ENCODE data around the gene GPR55. TPM values are rescaled to one million over a fixed set of nuclear protein-coding genes. Genes with fewer than 3 reads are reported as not detected.

The GPR55 gene
- polyA plus RNA-seq, 1 donor from 2014 or later, result not detected

GRCh38 chr2:230921806-230922595 lies 3.0 kb downstream of the GPR55 start:
- TF ChIP-seq EP300 (conservative IDR thresholded peaks at IDR 0.05; ENCODE audit: poor library complexity, severe bottlenecking), result no peak
- no peak for TF ChIP-seq SMC3 (conservative IDR thresholded peaks at IDR 0.05; ENCODE audit: poor library complexity)
- no peak for TF ChIP-seq CTCF (IDR thresholded peaks at IDR 0.05; ENCODE audit: poor library complexity, severe bottlenecking)
- TF ChIP-seq REST (IDR thresholded peaks at IDR 0.05; ENCODE audit: borderline replicate concordance), result no peak
- no peak for TF ChIP-seq RAD21 (conservative IDR thresholded peaks at IDR 0.05)
- no peak for TF ChIP-seq TAF1 (IDR thresholded peaks at IDR 0.05; ENCODE audit: low read depth)
- TF ChIP-seq MXI1 (conservative IDR thresholded peaks at IDR 0.05; ENCODE audit: poor library complexity, severe bottlenecking), result no peak
- TF ChIP-seq EZH2 (IDR thresholded peaks at IDR 0.05; ENCODE audit: borderline replicate concordance, insufficient read depth, low read length, poor library complexity, severe bottlenecking), result no peak
- TF ChIP-seq POLR2AphosphoS5 (IDR thresholded peaks at IDR 0.05), result no peak
- H3K4me3 ChIP-seq (ENCODE audit: low read length), result no peak overlapping the region
- H3K27me3 ChIP-seq (ENCODE audit: insufficient read depth, low read depth, low read length), result no peaks in the 10 kb centered on the region
- H3K4me2 ChIP-seq (ENCODE audit: low read length), result no peak overlapping the region
- no peak overlapping the region for H3K27ac ChIP-seq (ENCODE audit: low read length)
- H3K9ac ChIP-seq (ENCODE audit: low read length), result no peak overlapping the region
- no peaks in the 10 kb centered on the region for H3F3A ChIP-seq (ENCODE audit: insufficient read depth, low read length, poor library complexity, severe bottlenecking)
- H3K79me2 ChIP-seq (replicated peaks; ENCODE audit: insufficient read depth, low read length), result no peaks in the 10 kb centered on the region
- H3K36me3 ChIP-seq (ENCODE audit: insufficient read depth, low read length), result no peaks in the 10 kb centered on the region
- H3K9me3 ChIP-seq (ENCODE audit: low read length), result no peaks in the 10 kb centered on the region
- H2AFZ ChIP-seq (ENCODE audit: low read depth, low read length), result no peak overlapping the region
- no peaks in the 10 kb centered on the region for H4K20me1 ChIP-seq (ENCODE audit: insufficient read depth)
- no peaks in the 10 kb centered on the region for H3K9me2 ChIP-seq (ENCODE audit: insufficient read depth, low read length)

- Histone ChIP-seq H3K9me3 (ENCODE audit: low read length) (no peaks in the 10 kb centered on the region), H3K9me2 (ENCODE audit: insufficient read depth, low read length) (no peaks in the 10 kb centered on the region), H3K4me3 (ENCODE audit: low read length) (no peak overlapping the region), H3K79me2 (replicated peaks; ENCODE audit: insufficient read depth, low read length) (no peaks in the 10 kb centered on the region), H3K9ac (ENCODE audit: low read length) (no peak overlapping the region), H3K4me2 (ENCODE audit: low read length) (no peak overlapping the region), H3K36me3 (ENCODE audit: insufficient read depth, low read length) (no peaks in the 10 kb centered on the region), H3F3A (ENCODE audit: insufficient read depth, low read length, poor library complexity, severe bottlenecking) (no peaks in the 10 kb centered on the region), H3K27me3 (ENCODE audit: insufficient read depth, low read depth, low read length) (no peaks in the 10 kb centered on the region), H4K20me1 (ENCODE audit: insufficient read depth) (no peaks in the 10 kb centered on the region), H3K27ac (ENCODE audit: low read length) (no peak overlapping the region), H2AFZ (ENCODE audit: low read depth, low read length) (no peak overlapping the region)
- TF ChIP-seq EZH2 (IDR thresholded peaks at IDR 0.05; ENCODE audit: borderline replicate concordance, insufficient read depth, low read length, poor library complexity, severe bottlenecking) (no peak), REST (IDR thresholded peaks at IDR 0.05; ENCODE audit: borderline replicate concordance) (no peak), RAD21 (conservative IDR thresholded peaks at IDR 0.05) (no peak), MXI1 (conservative IDR thresholded peaks at IDR 0.05; ENCODE audit: poor library complexity, severe bottlenecking) (no peak), EP300 (conservative IDR thresholded peaks at IDR 0.05; ENCODE audit: poor library complexity, severe bottlenecking) (no peak)
Observed at GRCh38 chr2:230920167-230920566, 4.9 kb downstream of the GPR55 start.

Measured in neural cell (in vitro differentiated cells).